ENCODE data around the gene CRYBB3.

Gene CRYBB3

DNA sequence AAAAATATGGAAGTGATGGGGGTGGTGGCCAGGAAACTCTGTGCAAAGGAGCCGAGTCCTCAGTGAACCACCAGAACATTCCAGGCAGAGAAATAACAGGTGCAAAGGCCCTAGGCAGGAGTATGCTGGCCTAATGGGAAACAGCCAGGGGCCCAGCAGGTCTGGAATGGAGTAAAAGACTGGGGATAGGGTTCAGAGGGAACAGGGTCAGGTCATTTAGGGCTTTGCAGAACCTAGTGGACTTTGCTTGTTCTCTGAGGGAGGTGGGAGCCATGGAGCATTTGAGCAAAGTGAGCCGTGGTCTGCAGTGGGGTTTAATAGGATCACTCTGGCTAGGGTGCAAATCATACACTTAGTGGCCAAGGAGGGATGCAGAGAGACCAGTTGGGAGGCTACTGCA, 8.7 kb downstream of the CRYBB3 start:
- H3K9me2 ChIP-seq (replicated peaks; ENCODE audit: insufficient read depth, low read length), result no peaks in the 10 kb centered on the region
- no peaks in the 10 kb centered on the region for H3K36me3 ChIP-seq (ENCODE audit: low read length)
- no peak for TF ChIP-seq EZH2phosphoT487 (conservative IDR thresholded peaks at IDR 0.05; ENCODE audit: low read length)
- TF ChIP-seq, protein P1, sequence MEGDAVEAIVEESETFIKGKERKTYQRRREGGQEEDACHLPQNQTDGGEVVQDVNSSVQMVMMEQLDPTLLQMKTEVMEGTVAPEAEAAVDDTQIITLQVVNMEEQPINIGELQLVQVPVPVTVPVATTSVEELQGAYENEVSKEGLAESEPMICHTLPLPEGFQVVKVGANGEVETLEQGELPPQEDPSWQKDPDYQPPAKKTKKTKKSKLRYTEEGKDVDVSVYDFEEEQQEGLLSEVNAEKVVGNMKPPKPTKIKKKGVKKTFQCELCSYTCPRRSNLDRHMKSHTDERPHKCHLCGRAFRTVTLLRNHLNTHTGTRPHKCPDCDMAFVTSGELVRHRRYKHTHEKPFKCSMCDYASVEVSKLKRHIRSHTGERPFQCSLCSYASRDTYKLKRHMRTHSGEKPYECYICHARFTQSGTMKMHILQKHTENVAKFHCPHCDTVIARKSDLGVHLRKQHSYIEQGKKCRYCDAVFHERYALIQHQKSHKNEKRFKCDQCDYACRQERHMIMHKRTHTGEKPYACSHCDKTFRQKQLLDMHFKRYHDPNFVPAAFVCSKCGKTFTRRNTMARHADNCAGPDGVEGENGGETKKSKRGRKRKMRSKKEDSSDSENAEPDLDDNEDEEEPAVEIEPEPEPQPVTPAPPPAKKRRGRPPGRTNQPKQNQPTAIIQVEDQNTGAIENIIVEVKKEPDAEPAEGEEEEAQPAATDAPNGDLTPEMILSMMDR (IDR thresholded peaks at IDR 0.05; ENCODE audit: insufficient read depth, low read length, poor library complexity, severe bottlenecking), result no peak
- H3K9me3 ChIP-seq (ENCODE audit: insufficient read depth, low read length), result no peaks in the 10 kb centered on the region
- no peaks in the 10 kb centered on the region for H3F3A ChIP-seq (ENCODE audit: insufficient read depth)
- H3K27ac ChIP-seq (ENCODE audit: low read depth, low read length), result no peak overlapping the region
- H3K4me2 ChIP-seq (ENCODE audit: low read depth, low read length, poor library complexity, severe bottlenecking), result no peak overlapping the region
- no peaks in the 10 kb centered on the region for H4K20me1 ChIP-seq (ENCODE audit: low read depth, low read length)
- no peaks in the 10 kb centered on the region for H3K79me2 ChIP-seq (ENCODE audit: insufficient read depth, low read length)
- no peak overlapping the region for H2AFZ ChIP-seq (ENCODE audit: low read depth, low read length, severe bottlenecking)
- no peak overlapping the region for H3K4me3 ChIP-seq (ENCODE audit: insufficient read depth, low read length, poor library complexity, severe bottlenecking)
- H3K27me3 ChIP-seq (ENCODE audit: low read length), result no peaks in the 10 kb centered on the region
- H3K9ac ChIP-seq (ENCODE audit: low read length), result no peak overlapping the region

DNA sequence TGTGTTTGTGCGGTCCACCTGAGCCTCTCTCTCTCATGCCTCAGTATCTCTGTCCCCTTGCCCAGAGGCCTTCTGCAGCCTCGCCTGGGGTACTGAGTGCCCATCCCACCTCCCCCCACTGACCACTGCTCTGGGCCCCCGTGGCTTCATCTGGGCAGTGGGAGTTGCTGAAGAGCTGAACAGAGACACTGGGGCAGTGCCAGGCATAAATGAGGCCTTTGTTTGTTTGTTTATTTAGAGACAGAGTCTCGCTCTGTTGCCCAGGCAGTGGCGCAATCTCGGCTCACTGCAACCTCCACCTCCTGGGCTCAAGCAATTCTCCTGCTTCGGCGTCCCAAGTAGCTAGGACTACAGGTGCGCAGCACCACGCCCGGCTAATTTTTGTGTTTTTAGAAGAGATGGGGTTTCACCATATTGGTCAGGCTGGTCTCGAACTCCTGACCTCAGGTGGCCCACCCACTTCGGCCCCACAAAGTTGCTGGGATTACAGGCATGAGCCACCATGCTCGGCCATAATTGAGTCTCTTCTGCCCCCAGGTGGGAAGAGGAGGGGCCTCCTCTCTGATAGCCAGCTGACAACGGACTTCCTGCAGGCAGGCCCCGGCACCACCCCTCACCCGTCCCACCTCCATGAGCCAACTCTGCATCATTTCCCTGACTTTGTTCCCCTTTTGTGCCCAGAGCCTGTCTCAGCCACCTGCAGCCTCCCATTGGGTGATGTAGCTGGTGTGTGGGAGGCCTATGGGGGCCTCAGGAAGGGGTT, 9.3 kb downstream of the CRYBB3 start:
- no peaks in the 10 kb centered on the region for H4K20me1 ChIP-seq (ENCODE audit: low read depth, low read length)
- H3K4me2 ChIP-seq (ENCODE audit: low read depth, low read length, poor library complexity, severe bottlenecking), result no peak overlapping the region
- H3K27ac ChIP-seq (ENCODE audit: low read depth, low read length), result no peak overlapping the region
- H3K9ac ChIP-seq (ENCODE audit: low read length), result no peak overlapping the region
- H3F3A ChIP-seq (ENCODE audit: insufficient read depth), result no peaks in the 10 kb centered on the region
- no peaks in the 10 kb centered on the region for H3K9me2 ChIP-seq (replicated peaks; ENCODE audit: insufficient read depth, low read length)
- H3K9me3 ChIP-seq (ENCODE audit: insufficient read depth, low read length), result no peaks in the 10 kb centered on the region
- H3K36me3 ChIP-seq (ENCODE audit: low read length), result no peaks in the 10 kb centered on the region
- no peak overlapping the region for H2AFZ ChIP-seq (ENCODE audit: low read depth, low read length, severe bottlenecking)
- TF ChIP-seq, protein P1 (IDR thresholded peaks at IDR 0.05; ENCODE audit: insufficient read depth, low read length, poor library complexity, severe bottlenecking), result no peak
- no peak for TF ChIP-seq EZH2phosphoT487 (conservative IDR thresholded peaks at IDR 0.05; ENCODE audit: low read length)
- H3K27me3 ChIP-seq (ENCODE audit: low read length), result no peaks in the 10 kb centered on the region
- H3K4me3 ChIP-seq (ENCODE audit: insufficient read depth, low read length, poor library complexity, severe bottlenecking), result no peak overlapping the region
- H3K79me2 ChIP-seq (ENCODE audit: insufficient read depth, low read length), result no peaks in the 10 kb centered on the region

DNA sequence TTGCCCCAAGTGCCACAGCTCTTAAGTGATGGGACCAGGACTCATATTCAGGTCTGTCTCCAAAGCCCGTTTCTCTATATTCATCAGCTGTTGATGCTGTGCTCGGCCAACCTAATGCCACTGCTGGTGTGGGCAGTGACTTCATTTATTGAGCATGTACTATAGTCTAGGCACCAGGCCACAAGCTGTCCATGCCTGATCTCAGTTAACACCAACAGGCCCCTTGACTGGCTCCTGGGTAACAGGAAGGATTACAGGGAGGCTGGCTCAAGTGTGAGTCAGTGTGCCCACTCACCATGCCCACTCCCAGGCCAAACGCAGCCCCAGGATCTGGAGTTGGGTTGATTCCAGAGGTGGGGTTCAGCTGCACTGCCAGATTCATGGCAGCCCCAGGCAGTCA, 11.1 kb downstream of the CRYBB3 start:
- Histone ChIP-seq H2AFZ (ENCODE audit: low read depth, low read length, severe bottlenecking) (no peak overlapping the region), H3K27me3 (ENCODE audit: low read length) (no peaks in the 10 kb centered on the region), H3K79me2 (ENCODE audit: insufficient read depth, low read length) (no peaks in the 10 kb centered on the region), H3K9me3 (ENCODE audit: insufficient read depth, low read length) (no peaks in the 10 kb centered on the region), H3K36me3 (ENCODE audit: low read length) (no peaks in the 10 kb centered on the region), H3K4me3 (ENCODE audit: insufficient read depth, low read length, poor library complexity, severe bottlenecking) (no peak overlapping the region), H3K4me2 (ENCODE audit: low read depth, low read length, poor library complexity, severe bottlenecking) (no peak overlapping the region), H4K20me1 (ENCODE audit: low read depth, low read length) (no peaks in the 10 kb centered on the region), H3K27ac (ENCODE audit: low read depth, low read length) (no peak overlapping the region), H3K9me2 (replicated peaks; ENCODE audit: insufficient read depth, low read length) (no peaks in the 10 kb centered on the region), H3K9ac (ENCODE audit: low read length) (no peak overlapping the region), H3F3A (ENCODE audit: insufficient read depth) (no peaks in the 10 kb centered on the region)
- no peak for TF ChIP-seq EZH2phosphoT487 (conservative IDR thresholded peaks at IDR 0.05; ENCODE audit: low read length)
- TF ChIP-seq, protein P1 (IDR thresholded peaks at IDR 0.05; ENCODE audit: insufficient read depth, low read length, poor library complexity, severe bottlenecking), result no peak

Measured in SU-DHL-6 (cell line).